H54 (cell line): ENCODE measurements around the gene ABHD5.
A peak's percentile ranks its signal among the peaks of the same experiment; 100 is the strongest.
"Not testable (repeated sequence)": the region's sequence is repeated elsewhere in the genome, so short reads cannot be mapped to it uniquely, and the experiment has no call there.

ENCODE experiments used
- DNase-seq: peaks from one replicate; pipeline ENCODE4 v3.0.0; 2011; ENCODE audit warnings: low spot score, mixed read lengths; ENCODE audit not compliant: insufficient read length
- FAIRE-seq: peaks from 3 replicates; lab custom pipeline; 2011; peaks lifted over from hg19 to GRCh38; lab: Jason Lieb, UNC
- POLR2A ChIP-seq: IDR thresholded peaks from 2 replicates; pipeline ENCODE4 v1.6.1; 2011; ENCODE audit warnings: low read depth, mild to moderate bottlenecking, low read length

ABHD5 gene

DNA sequence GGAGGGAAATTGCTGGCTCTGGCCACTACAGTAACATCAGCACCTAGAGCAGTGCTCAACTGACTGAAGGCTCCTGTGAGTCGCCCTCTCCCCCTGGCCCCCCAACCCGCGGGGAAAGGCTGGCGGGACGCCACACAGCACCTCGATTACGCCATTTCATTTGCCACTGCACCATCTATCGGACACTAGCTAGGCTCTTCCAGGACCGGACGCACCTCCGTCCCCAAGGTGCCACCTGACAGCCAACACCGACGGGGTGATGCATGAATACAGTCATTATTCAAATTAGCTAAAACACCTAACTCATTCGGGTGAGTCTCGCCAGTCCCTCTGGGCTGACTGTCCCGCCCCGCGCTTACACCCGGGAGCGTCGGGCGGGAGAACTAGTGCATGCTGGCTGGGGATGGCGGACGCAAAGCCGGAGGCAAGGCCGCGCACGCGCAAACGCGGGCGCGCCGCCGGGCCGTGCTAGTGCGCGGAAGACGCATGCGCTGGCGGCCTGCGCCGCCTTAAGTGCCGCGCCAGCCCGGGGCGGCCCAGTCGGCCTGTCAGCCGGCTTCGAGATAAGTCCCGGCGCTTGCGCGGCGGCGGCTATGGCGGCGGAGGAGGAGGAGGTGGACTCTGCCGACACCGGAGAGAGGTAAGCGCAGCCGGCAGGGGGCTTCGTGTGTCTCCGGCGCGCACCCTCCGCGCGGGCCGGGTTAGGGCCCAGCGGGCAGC is at the start of gene ABHD5:
ABHD5 (plus strand) TSS at position 539 of the 720 bp plus-strand sequence; CDS start at position 594, 55 bp downstream.
- DNase-seq (peak; percentile 91), FAIRE-seq (peak; percentile 15)
- peak; percentile 100 for TF ChIP-seq POLR2A

DNA sequence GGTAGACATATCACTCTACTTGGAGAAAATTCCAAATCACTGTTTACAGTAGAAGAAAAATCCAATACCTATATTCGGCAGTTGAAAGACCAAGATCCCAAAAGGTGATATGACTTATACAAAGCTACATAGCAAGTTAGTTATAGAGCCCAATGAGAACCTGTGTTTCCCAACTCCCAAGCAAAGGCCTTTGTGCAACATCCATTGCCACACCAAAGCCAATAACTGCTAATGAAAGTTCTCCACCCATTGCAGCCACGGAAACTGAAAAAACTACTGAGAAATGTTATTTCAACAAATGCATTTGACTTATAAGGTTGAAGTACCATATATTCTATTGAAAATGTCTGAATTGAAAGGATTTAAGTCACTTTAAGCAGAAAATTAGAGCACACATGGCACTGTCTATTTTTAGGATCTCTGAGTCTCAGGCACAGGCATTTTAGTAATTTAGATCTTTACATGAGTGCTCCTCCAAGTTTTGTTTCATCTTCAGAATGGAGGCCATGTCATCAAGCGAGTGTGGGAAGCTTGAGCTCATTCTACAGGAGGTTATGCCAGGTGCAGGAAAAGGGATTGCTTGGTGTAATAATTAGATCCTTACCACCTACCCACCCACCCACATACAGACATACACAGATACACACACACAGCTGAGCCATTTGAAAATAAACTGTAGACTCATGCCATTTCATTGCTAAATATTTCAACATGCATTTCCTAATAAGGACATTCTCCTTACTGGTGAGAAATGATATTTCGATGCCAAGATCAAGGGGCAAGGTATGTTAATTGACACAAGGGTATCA is 49.2 kb upstream of the ABHD5 start:
- DNase-seq (no peak), FAIRE-seq (no peak)
- no peak for TF ChIP-seq POLR2A

DNA sequence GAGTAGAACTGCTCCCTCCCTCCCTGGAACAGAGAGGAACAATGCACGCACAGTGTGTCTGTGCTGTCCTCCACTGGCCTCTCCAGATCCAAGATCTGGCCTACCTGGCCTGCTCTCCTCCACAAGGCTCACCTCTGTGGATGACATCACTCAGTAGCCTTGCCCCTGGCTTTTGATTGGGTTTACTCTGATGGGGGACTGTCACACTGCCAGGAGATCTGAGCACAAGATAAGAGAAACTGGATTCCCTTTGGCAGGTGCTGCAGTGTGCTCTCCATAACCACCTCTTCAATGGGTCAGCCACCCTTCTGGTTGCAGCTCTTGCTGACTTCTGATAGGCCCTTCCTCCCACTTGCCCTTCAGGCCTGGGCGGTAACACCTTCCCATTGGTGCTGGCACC is 46.3 kb upstream of the ABHD5 start:
- no peak for FAIRE-seq
- DNase-seq, result no peak
- no peak for TF ChIP-seq POLR2A

DNA sequence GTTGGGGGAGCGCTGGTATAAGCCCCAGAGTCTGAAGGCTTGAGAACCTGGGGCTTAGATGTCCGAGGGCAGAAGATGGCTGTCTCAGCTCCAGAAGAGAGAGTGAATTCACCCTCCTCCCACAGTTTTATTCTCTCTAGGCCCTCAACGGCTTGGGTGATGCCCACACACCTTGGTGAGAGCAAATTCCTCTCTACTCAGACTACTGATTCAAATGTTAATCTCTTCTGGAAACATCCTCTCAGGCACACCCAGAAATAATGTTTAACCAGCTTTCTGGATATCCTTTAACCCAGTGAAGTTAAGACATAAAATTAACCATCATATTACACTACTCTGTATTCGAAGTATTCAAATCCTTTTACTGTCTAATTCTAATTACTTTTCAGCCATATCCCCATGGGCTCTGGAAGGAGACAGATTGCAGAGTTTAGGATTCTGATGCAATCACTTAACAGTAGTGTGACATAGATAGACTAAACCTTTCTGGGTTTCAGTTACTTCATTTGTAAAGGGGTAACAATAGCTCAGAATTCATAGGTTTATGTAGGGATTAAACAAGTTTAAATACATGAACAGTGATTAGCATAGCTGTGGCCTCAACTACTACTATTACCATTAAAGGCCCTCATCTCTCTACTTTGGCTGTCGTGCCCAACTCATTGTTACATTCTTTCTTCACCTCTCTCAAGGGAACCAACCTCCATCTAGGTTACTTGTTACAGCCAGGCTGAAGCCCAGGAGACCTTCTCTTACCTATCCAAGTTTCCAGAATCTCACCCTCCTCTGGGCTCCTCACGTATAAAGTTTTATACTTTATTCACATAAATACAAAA is 43.2 kb upstream of the ABHD5 start:
- no peak for TF ChIP-seq POLR2A
- DNase-seq (no peak), FAIRE-seq (no peak)

DNA sequence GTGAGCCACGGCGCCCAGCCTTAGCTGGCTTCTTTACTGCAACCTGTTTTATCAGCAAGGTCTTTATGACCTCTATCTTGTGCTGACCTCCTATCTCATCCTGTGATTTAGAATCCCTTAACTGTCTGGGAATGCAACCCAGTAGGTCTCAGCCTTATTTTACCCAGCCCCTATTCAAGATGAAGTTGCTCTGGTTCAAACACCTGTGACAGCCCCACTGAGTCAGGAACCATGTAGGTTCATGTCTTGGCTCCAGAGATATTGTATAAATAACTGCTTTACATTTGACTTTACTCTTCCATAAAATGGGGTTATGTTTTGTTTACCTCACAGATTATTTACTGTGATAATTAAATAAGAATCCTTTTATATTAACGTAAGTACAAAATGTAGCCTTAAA is 41.8 kb upstream of the ABHD5 start:
- DNase-seq (no peak), FAIRE-seq (no peak)
- TF ChIP-seq POLR2A, result no peak

DNA sequence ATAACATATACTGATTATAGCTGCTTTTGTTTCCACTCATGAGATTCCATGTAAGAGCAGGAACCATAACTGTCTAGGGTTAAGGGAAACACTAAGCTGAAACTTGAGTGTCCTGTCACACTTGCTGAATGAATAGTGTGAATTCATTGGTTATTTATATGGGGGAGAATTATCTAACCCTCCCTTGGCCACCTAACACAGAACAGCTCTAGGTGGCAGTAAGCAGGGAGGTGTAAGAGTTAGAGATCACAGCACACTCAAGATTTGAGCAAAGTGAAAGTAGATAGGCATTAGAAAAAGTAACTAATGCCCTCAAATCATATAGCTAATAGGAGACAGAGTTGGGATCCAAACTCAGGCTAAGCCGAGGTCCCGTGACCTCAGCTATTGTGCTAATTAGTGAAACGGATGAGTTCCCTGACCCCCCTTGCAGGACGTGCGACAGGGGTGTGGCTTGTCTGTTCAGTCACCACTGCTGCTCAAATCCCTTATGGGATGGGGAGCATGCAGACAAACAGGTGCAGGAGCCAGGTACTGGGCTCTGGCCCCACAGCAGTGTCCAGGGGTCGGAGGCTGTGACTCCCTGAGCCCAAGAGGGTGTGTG is 41.3 kb upstream of the ABHD5 start:
- no peak for TF ChIP-seq POLR2A
- FAIRE-seq (no peak), DNase-seq (no peak)

DNA sequence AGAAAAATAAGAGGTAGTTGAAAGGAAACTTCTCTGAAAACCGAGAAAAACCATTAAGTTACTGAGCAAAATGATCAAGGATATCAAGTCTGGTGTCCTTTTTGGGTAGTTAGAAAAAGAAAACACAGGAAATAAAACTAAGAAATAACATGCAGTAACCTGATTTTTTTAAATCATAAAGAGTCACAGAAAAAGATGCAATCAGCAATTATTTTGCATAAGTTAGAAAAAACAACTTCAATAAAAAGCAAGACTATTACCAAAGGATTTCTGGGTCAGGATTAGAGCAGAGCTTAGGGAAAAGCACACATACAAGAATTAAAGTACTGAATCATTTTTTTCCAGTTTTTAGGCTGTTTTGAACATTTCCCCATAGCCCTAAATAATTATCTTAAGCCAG is 40.4 kb upstream of the ABHD5 start:
- no peak for DNase-seq
- no peak for TF ChIP-seq POLR2A
- no peak for FAIRE-seq

DNA sequence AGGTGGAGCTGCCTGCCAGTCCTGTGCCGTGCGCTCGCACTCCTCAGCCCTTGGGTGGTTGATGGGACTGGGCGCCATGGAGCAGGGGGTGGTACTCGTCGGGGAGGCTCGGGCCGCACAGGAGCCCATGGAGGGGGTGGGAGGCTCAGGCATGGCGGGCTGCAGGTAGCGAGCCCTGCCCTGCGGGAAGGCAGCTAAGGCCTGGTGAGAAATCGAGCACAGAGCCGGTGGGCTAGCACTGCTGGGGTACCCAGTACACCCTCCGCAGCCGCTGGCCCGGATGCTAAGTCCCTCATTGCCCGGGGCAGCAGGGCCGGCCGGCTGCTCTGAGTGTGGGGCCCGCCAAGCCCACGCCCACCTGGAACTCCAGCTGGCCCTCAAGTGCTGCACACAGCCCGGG is 34.3 kb upstream of the ABHD5 start:
- DNase-seq, FAIRE-seq: not testable (repeated sequence)

DNA sequence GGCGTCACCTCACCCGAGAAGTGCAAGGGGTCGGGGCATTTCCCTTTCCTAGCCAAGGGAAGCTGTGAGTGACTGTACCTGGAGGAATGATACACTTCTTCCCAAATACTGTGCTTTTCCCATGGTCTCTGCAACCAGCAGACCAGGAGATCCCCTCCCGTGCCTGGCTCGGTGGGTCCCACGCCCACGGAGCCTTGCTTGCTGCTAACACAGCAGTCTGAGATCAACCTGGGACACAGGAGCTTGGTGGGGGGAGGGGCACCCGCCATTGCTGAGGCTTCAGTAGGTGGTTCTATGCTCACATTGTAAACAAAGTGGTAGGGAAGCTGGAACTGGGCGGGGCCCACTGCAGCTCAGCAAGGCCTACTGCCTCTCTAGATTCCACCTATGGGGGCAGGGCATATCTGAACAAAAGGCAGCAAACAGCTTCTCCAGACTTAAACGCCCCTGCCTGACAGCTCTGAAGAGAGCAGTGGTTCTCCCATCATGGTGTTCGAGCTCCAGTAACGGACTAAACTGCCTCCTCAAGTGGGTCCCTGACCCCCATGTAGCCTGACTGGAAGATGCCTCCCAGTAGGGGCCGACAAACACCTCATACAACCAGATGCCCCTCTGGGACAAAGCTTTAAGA is 31.4 kb upstream of the ABHD5 start:
- DNase-seq (no peak), FAIRE-seq (no peak)
- TF ChIP-seq POLR2A, result no peak

DNA sequence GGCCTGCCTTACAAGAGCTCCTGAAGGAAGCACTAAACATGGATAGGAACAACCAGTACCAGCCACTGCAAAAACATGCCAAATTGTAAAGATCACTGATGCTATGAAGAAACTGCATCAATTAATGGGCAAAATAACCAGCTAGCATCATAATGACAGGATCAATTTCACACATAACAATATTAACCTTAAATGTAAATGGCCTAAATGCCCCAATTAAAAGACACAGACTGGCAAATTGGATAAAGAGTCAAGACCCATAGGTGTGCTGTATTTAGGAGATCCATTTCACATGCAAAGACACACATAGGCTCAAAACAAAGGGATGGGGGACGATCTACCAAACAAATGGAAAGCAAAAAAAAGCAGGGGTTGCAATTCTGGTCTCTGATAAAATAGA is 29.4 kb upstream of the ABHD5 start:
- not testable (repeated sequence) for DNase-seq, FAIRE-seq

DNA sequence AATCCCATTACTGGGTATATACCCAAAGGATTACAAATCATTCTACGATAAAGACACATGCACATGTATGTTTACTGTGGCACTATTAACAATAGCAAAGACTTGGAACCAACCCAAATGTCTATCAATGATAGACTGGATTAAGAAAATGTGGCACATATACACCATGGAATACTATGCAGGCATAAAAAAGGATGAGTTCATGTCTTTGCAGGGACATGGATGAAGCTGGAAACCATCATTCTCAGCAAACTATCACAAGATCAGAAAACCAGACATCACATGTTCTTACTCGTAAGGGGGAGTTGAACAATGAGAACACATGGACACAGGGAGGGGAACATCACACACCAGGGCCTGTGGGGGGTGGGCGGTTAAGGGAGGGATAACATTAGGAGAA is 25.7 kb upstream of the ABHD5 start:
- not testable (repeated sequence) for FAIRE-seq, DNase-seq

DNA sequence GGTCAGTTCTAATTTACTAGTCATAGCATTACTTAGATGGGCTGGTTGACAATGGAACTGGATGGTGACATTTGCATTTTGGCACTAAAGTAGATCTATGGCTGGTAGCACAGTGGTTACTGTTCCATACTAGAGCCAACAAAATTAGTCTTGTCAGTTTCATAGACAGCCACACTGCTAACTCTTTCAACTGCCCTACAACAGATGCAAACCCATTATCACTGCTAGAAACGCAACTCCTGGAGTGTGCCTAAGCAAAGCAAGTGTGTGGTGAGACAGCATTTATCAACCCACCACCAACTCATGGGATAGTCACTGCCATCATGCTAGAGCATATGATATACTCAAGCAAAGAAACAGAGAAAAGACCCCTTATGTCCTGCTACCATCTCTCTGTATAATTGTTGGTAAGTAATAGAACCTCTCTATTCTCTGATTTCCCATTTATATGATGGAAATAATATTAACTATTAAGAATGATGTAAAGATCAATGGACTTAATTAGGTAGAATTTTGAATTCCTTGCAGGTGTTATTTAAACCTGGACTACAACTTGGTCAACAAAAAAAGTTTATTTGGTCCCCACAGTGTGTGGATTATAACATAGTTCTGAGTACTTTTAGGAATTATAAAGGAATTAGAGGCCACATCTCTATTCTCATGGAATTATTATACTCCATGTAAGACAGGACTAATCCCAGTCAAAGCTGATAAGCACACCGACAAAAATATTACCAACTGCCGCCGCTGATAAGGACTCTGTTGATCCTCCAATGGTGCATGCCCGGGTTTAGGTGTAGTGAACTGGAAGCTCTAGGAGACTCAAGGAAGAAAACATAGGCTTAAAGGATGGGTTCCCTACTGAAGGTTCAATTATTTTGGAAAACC is 19.9 kb upstream of the ABHD5 start:
- no peak for TF ChIP-seq POLR2A
- FAIRE-seq (no peak), DNase-seq (no peak)
